GM18867 (cell line): ENCODE measurements around the gene UBN1.

ENCODE experiments used
- ATAC-seq: cut with Tn5 transposase; IDR thresholded peaks from one replicate; pipeline ENCODE4 v1.9.1; 2021; ENCODE audit warnings: mild to moderate bottlenecking, moderate library complexity; ENCODE audit not compliant: unreplicated experiment

UBN1 gene

GRCh38 chr16:4900036-4900435 lies 52.8 kb downstream of the UBN1 start:
- no peak for ATAC-seq

- no peak for ATAC-seq
These were observed 53.5 kb downstream of the UBN1 start for GRCh38 chr16:4900750-4901149.

- no peak for ATAC-seq
These were observed 54.8 kb downstream of the UBN1 start for GRCh38 chr16:4902038-4902437.

- no peak for ATAC-seq
These were observed 57.0 kb downstream of the UBN1 start for GRCh38 chr16:4904108-4904941.

- no peak for ATAC-seq
These were observed 57.8 kb downstream of the UBN1 start for GRCh38 chr16:4904942-4905615.

- ATAC-seq: no peak
These were observed 61.6 kb downstream of the UBN1 start for GRCh38 chr16:4908854-4909401.

GRCh38 chr16:4909825-4910224 lies 62.5 kb downstream of the UBN1 start:
- ATAC-seq: no peak

GRCh38 chr16:4910828-4911227 lies 63.5 kb downstream of the UBN1 start:
- no peak for ATAC-seq

- no peak for ATAC-seq
These were observed 64.7 kb downstream of the UBN1 start for GRCh38 chr16:4911970-4912386.

GRCh38 chr16:4913130-4913773 lies 66.0 kb downstream of the UBN1 start:
- no peak for ATAC-seq

GRCh38 chr16:4913774-4914525 lies 66.7 kb downstream of the UBN1 start:
- ATAC-seq: no peak

GRCh38 chr16:4914528-4915225 lies 67.4 kb downstream of the UBN1 start:
- ATAC-seq: no peak

GRCh38 chr16:4915226-4915761 lies 68.0 kb downstream of the UBN1 start:
- no peak for ATAC-seq

- ATAC-seq: no peak
These were observed 69.8 kb downstream of the UBN1 start for GRCh38 chr16:4917117-4917516.

- ATAC-seq: no peak
These were observed 71.5 kb downstream of the UBN1 start for GRCh38 chr16:4918781-4919251.

- no peak for ATAC-seq
These were observed 73.5 kb downstream of the UBN1 start for GRCh38 chr16:4920826-4921225.

- ATAC-seq: no peak
These were observed 75.6 kb downstream of the UBN1 start for GRCh38 chr16:4922721-4923342.

- ATAC-seq: no peak
These were observed 76.6 kb downstream of the UBN1 start for GRCh38 chr16:4923853-4924252.

- ATAC-seq: no peak
These were observed 77.5 kb downstream of the UBN1 start for GRCh38 chr16:4924593-4925292.
